Thyroid gland (tissue), 4 donors: ENCODE measurements around the gene RAVER2.

Experiments
- CTCF ChIP-seq, 6 experiments: fragments of 200-600 bp in 3 of 6; fragments of 450-650 bp in 3 of 6; sonication (generic) in 3 of 6; IDR thresholded peaks; one replicate each; pipeline ENCODE4 v1.5.1; 2016 to 2019; ENCODE audit warnings: antibody characterized with exemption in 6 of 6, mild to moderate bottlenecking in 2 of 6, inconsistent platforms in 1 of 6, moderate library complexity in 1 of 6
- POLR2A ChIP-seq, 2 donors: fragments of 450-650 bp; IDR thresholded peaks; one replicate each; pipeline ENCODE4 v1.6.1; 2017; ENCODE audit warnings: antibody characterized with exemption in 2 of 2, mild to moderate bottlenecking in 2 of 2, moderate library complexity in 1 of 2

- TF ChIP-seq CTCF (IDR thresholded peaks at IDR 0.05), result no peak
- TF ChIP-seq POLR2A (IDR thresholded peaks at IDR 0.05), result no peak
Measured at GRCh38 chr1:64875101-64875500, 130.2 kb downstream of the RAVER2 start.
